Inferior parietal cortex (tissue), 1 donor: ENCODE results near the gene MDM1.
A peak's percentile ranks its signal among the peaks of the same experiment; 100 is the strongest.

Source experiments
- DNase-seq: peaks from one replicate; pipeline ENCODE4 v3.0.0-alpha.2; 2016; ENCODE audit errors: extremely low spot score

MDM1 gene

GRCh38 chr12:68319988-68320623 lies 12.1 kb downstream of the MDM1 start:
- DNase-seq = no peak

GRCh38 chr12:68317047-68317667 lies 15.0 kb downstream of the MDM1 start:
- DNase-seq = peak; percentile 80

DNA sequence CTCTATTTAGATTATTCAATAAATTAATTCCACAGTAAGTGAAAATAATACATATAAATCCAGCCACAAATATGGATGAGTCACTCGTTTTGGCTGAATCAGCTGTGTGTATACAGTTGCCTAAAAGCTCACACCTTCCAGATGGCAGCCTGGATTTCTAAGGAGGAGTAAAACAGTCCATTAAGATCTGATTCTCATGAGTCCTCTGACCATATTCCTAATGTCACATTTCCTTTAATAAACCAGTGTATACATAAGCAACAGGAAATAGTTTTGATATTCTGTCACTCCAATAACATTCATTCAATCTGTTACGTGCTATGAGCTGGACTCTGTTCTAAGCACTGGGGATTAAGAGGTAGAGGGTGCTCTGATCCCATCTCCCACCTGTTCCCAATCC lies 21.8 kb downstream of the MDM1 start:
- no peak for DNase-seq

- no peak for DNase-seq
Observed at GRCh38 chr12:68306564-68306963, 25.6 kb downstream of the MDM1 start.

DNA sequence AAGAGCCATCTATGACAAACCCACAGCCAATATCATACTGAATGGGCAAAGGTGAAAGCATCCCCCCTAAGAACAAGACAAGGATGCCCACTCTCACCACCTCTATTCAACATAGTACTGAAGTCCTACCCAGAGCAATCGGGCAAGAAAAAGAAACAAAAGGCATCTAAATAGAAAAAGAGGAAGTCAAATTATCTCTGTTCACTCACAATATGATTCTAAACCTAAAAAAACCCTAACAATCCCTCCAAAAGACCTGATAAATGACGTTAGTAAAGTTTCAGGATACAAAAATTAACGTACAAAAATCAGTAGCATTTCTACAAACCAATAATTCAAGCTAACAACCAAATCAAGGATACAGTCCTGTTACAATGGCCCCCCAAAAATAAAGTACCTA lies 26.9 kb downstream of the MDM1 start:
- DNase-seq = no peak

DNA sequence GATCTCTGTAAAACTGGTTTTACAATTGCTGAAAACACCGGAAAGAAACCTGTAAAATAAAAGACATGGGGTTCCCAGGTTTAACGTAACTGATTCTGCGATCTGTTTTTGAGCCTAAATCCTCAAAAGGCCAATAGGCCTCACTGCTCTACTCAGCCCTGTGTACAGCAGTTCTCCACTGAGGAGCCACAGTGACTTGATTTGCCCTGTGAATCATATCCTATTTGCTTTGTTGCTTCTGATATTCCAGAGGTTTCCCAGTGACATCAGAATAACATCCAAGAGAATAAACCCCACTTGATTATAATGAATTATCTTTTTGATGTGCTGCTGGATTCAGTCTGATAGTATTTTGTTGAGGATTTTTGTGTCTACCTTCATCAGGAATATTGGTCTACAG lies 27.5 kb downstream of the MDM1 start:
- no peak for DNase-seq

DNA sequence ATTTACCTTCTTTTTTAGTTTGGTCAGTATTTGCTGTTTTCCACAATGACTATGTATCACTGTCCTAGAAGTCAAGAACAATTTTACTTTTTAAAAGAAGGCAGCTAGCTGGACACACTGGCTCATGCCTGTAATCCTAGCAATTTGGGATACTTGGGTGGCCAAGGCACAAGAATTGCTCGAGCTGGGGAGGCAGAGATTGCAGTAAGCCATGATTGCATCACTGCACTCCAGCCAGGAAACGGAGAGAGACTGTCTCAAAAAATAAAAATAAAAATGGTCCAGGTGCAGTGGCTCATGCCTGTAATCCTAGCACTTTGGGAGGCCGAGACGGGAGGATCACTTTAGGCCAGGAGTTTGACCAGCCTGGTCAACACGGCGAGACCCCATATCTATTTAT lies 28.3 kb downstream of the MDM1 start:
- DNase-seq = no peak

DNA sequence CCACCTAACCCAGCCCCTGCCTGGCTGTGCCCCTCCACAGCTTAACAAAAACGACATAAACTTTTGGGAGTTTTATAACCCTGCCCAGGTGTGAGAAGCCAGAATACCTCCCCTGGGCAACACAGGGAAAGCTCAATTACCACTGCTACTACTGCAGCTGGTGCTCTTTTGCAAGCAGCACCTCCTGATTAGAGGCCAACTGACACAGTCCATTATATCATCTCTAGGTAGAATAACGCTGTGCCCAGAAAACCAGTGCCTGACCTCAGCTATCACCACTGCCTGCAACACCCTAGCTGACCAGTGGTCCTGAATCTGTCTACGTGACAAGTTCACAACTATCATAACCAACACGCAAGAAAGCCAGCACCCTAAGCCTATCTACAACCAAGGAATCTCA lies 34.2 kb downstream of the MDM1 start:
- no peak for DNase-seq

- DNase-seq = no peak
Observed at GRCh38 chr12:68294251-68294650, 37.9 kb downstream of the MDM1 start.

- no peak for DNase-seq
Observed at GRCh38 chr12:68293347-68293746, 38.8 kb downstream of the MDM1 start.

GRCh38 chr12:68292151-68292943 lies 39.8 kb downstream of the MDM1 start:
- no peak for DNase-seq

DNA sequence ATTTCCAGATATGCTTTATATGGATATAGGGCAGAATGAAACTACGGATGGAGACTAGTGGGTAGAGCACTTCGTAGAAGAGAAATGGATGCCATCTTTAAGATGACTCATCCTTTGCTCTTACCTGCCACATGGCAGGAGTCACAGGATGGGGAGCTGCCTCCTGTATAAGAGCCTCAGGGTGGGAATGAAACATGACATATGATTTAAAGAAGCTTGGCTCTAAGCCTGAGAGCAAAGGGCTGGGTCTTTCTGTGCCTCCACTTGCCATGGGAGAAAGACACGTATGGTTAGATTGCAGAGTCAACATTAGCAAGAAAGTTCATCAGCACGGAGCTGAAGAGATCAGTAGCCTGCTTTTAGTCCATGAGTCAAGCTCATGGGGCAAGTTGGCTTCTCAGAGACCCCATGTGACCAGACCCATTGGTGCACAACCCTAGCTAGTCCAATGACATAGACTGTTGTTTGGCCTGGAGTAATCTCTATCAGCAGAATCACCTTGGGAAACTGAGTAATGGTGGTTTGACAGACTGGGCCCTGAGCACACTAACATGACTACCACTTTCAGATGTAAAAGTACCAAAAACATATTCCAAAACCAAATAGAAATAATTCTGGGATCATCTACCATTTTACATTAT lies 40.6 kb downstream of the MDM1 start:
- no peak for DNase-seq

DNA sequence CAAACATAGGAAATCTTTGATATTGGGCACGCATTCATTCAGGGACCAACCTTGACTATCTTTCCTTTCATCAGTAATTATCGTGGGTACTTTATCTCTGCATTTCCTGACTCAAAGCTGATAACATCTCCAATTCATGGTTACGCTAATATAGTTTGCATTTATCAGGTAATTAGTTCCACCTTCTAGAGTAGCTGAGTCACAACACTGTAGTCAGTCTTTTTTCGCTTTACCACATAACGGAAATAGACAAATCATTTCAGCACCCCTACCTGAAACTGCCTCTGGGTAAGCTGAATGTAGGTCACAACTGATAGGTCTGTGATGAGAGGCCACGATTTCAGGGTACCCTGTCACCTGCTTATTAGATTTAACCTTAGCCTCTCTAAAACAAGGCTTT lies 42.0 kb downstream of the MDM1 start:
- DNase-seq = no peak

GRCh38 chr12:68287106-68287505 lies 45.1 kb downstream of the MDM1 start:
- DNase-seq = no peak

GRCh38 chr12:68286396-68286795 lies 45.8 kb downstream of the MDM1 start:
- no peak for DNase-seq

- no peak for DNase-seq
Observed at GRCh38 chr12:68285541-68285940, 46.6 kb downstream of the MDM1 start.

DNA sequence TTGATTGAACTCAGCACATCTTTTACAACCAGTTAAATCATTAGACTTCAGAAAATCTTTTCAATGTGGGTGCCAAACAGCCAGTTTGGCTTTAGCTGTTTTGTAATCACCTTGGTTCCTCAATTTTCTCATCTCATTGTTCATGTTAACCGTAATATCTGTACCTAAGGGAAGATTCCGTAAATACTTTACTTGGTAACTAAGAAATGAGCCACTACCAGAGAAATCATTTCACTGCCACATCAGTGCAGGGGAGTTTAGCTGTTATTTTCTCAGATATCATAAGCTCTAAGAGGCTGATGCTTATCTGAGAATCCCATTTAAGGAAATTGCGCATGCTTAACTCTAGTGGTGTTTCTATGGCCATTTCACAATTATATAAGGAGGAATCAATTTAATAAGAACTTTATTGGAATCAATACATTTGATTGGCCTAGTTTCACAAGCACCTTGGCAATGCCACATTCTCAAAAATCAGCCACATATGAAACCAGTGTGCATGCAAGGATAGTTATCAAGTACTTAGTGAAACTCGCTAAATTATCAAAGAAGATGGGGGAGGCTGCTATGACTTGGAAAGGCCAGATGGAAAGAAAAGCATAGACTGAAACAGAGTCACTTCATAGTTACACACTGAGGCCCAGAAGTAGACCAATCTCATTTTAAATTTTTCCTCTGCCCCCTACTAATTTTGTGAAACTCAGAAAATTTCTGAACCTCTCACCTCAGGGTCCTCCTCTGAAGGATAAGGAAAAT lies 50.7 kb downstream of the MDM1 start:
- DNase-seq = no peak

DNA sequence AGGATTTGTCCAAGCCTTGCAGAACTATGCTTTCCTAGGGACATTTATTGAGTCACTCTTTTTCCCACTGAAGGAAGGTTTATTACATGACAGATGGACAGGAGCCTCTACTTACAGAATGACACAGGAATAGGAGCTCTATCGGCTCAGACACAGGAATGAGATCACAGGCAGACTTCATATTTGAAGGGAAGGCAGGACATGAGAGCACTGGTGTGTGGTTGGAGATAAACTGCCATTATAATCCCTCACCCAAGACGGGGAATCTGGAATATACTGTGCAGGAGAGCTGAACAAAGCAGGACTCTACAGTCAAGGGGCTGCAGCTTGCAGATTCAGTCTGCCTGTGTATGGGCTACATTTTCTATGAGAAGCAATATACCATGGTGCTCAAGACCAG lies 51.9 kb downstream of the MDM1 start:
- DNase-seq = no peak

- DNase-seq = no peak
Observed at GRCh38 chr12:68279227-68280054, 52.7 kb downstream of the MDM1 start.

GRCh38 chr12:68276402-68276930 lies 55.7 kb downstream of the MDM1 start:
- DNase-seq = no peak

- no peak for DNase-seq
Observed at GRCh38 chr12:68272732-68273131, 59.4 kb downstream of the MDM1 start.
